B cell (primary cell): Measurements from ENCODE around the gene MROH9. TPM values are rescaled to one million over a fixed set of nuclear protein-coding genes. Genes with fewer than 3 reads are reported as not detected.

Experiments used
- ATAC-seq: fragments of 200-7000 bp; cut with Tn5 transposase; one replicate; pipeline ENCODE4 v1.10.0; 2021; ENCODE audit warnings: low read depth, mild to moderate bottlenecking, moderate number of reproducible peaks, moderate library complexity
- CTCF ChIA-PET: fragments of 350-600 bp; sonication (Branson Sonifier 250); formaldehyde crosslinking; loops from one replicate; lab custom pipeline; 2021; ENCODE audit warnings: antibody characterized with exemption, inconsistent platforms; lab: Charles Lee
- POLR2A ChIA-PET: fragments of 350-600 bp; sonication (Branson Sonifier 250); formaldehyde crosslinking; loops from one replicate; lab custom pipeline; 2021; ENCODE audit warnings: antibody characterized with exemption; lab: Charles Lee
- DNase-seq: peaks from one replicate; pipeline ENCODE4 v3.0.0; 2013
- H2AFZ ChIP-seq: 2 replicates; pipeline ENCODE4 v1.6.1; 2012; ENCODE audit warnings: mild to moderate bottlenecking, low read depth, low read length; ENCODE audit not compliant: insufficient read depth, poor library complexity, severe bottlenecking
- H3K27ac ChIP-seq, 2 donors: 1 replicate in 1 of 2; 2 replicates in 1 of 2; pipeline ENCODE4 v1.5.1; 2012 to 2013; ENCODE audit warnings: low read length in 2 of 2, mild to moderate bottlenecking in 2 of 2, moderate library complexity in 1 of 2
- H3K27me3 ChIP-seq, 4 experiments: fragments of 200-600 bp in 1 of 4; sonication (generic) in 1 of 4; replicated peaks in 1 of 4; 1 replicate in 2 of 4; 2 replicates in 2 of 4; pipeline versions ENCODE4 v1.6.1 to v1.7.0; 2013 to 2016; ENCODE audit warnings: low read length in 3 of 4, mild to moderate bottlenecking in 2 of 4, mixed read lengths in 1 of 4, moderate library complexity in 1 of 4; ENCODE audit not compliant: insufficient read depth in 4 of 4, control insufficient read depth in 3 of 4; ENCODE audit errors: control extremely low read depth in 1 of 4
- H3K36me3 ChIP-seq, 2 experiments: replicated peaks in 1 of 2; 1 replicate in 1 of 2; 2 replicates in 1 of 2; pipeline versions ENCODE4 v1.6.1 to v1.7.1; 2013; ENCODE audit warnings: low read length in 1 of 2; ENCODE audit not compliant: insufficient read depth in 2 of 2, control insufficient read depth in 1 of 2; ENCODE audit errors: control extremely low read depth in 1 of 2, extremely low read depth in 1 of 2
- H3K4me1 ChIP-seq, 2 donors: fragments of 200-600 bp in 1 of 2; sonication (generic) in 1 of 2; 1 replicate in 1 of 2; 2 replicates in 1 of 2; pipeline versions ENCODE4 v1.5.1 to v1.6.1; 2013 to 2017; ENCODE audit warnings: low read length in 2 of 2; ENCODE audit not compliant: control insufficient read depth in 2 of 2, insufficient read depth in 2 of 2
- H3K4me2 ChIP-seq: replicated peaks from 2 replicates; pipeline ENCODE3; 2012; ENCODE audit warnings: mild to moderate bottlenecking, low read depth, low read length; ENCODE audit not compliant: poor library complexity, severe bottlenecking
- H3K4me3 ChIP-seq, 5 experiments: fragments of 200-600 bp in 1 of 5; sonication (generic) in 1 of 5; 1 replicate in 3 of 5; 2 replicates in 2 of 5; pipeline versions ENCODE4 v1.5.1 to v1.7.0; 2011 to 2016; ENCODE audit warnings: low read length in 4 of 5, mild to moderate bottlenecking in 4 of 5, low read depth in 2 of 5, control low read depth in 1 of 5, moderate library complexity in 1 of 5; ENCODE audit not compliant: insufficient read depth in 1 of 5; ENCODE audit errors: control extremely low read depth in 1 of 5, extremely low read depth in 1 of 5
- H3K79me2 ChIP-seq: fragments of 200-600 bp; sonication (generic); one replicate; pipeline ENCODE4 v1.6.0; 2016; ENCODE audit warnings: low read length; ENCODE audit not compliant: control insufficient read depth, insufficient read depth
- H3K9ac ChIP-seq: fragments of 200-600 bp; sonication (generic); 2 replicates; pipeline ENCODE4 v1.6.1; 2017; ENCODE audit warnings: mild to moderate bottlenecking, low read length, moderate library complexity
- H3K9me3 ChIP-seq, 3 donors: one replicate each; pipeline versions ENCODE4 v1.6.1 to v1.7.1; 2013; ENCODE audit warnings: low read length in 2 of 3; ENCODE audit not compliant: control insufficient read depth in 2 of 3, insufficient read depth in 1 of 3; ENCODE audit errors: control extremely low read depth in 1 of 3
- H4K20me1 ChIP-seq: 2 replicates; pipeline ENCODE4 v1.6.0; 2012; ENCODE audit warnings: mild to moderate bottlenecking, low read length; ENCODE audit not compliant: insufficient read depth, control insufficient read depth, poor library complexity, severe bottlenecking
- H3K27ac Mint-ChIP-seq: one replicate; pipeline ENCODE4 v1.8.0; 2021; ENCODE audit warnings: mixed read lengths
- H3K27me3 Mint-ChIP-seq: one replicate; pipeline ENCODE4 v1.8.0; 2021; ENCODE audit warnings: mixed read lengths
- H3K4me1 Mint-ChIP-seq: one replicate; pipeline ENCODE4 v1.8.0; 2021; ENCODE audit warnings: mixed read lengths
- H3K4me3 Mint-ChIP-seq: one replicate; pipeline ENCODE4 v1.8.0; 2021; ENCODE audit warnings: mixed read lengths
- H3K9me3 Mint-ChIP-seq: one replicate; pipeline ENCODE4 v1.8.0; 2022; ENCODE audit warnings: mixed read lengths; ENCODE audit not compliant: insufficient read depth
- CTCF ChIP-seq: fragments of 200-600 bp; IDR thresholded peaks from one replicate; pipeline ENCODE4 v1.8.0; 2022; ENCODE audit warnings: antibody characterized with exemption, mild to moderate bottlenecking
- EZH2 ChIP-seq: IDR thresholded peaks from 2 replicates; pipeline ENCODE4 v1.6.1; 2012; ENCODE audit warnings: borderline replicate concordance, low read depth, mild to moderate bottlenecking, moderate library complexity, low read length; ENCODE audit not compliant: insufficient read depth, poor library complexity, severe bottlenecking
- WGBS: methylation state at CpG from one replicate; pipeline ENCODE4 v1.1.5; 2013; ENCODE audit warnings: missing lambda C conversion rate; ENCODE audit not compliant: insufficient coverage; 5-methylcytosine and 5-hydroxymethylcytosine counted together
- intact Hi-C: fragments of 100-400 bp; cut with micrococcal nuclease; formaldehyde crosslinking; loops from one replicate; pipeline ENCODE4 v1.10.0; 2022
- polyA plus RNA-seq: library from polyadenylated mRNA; depleted of rRNA; stranded (reverse); fragments of >200 nt; gene quantifications from 2 replicates; pipeline ENCODE4 v1.2.3, GENCODE V29; 2012
- total RNA-seq, 2 donors: library from RNA; stranded (reverse); fragments of 120-200 nt in 1 of 2; gene quantifications; 1 replicate in 1 of 2; 2 replicates in 1 of 2; pipeline versions ENCODE4 v1.2.3 to v1.2.4, GENCODE V29; 2013 to 2022

The MROH9 gene
- total and polyA plus RNA-seq, 2 donors (not counting 1 experiment from before 2014, with no cell fraction given): not detected

- Histone ChIP-seq H3K9ac (no peak overlapping the region), H3K4me1 (no peaks in the 10 kb centered on the region), H3K27me3 (no peaks in the 10 kb centered on the region), H3K4me3 (no peak overlapping the region), H3K36me3 (no peaks in the 10 kb centered on the region), H4K20me1 (no peaks in the 10 kb centered on the region), H3K27ac (no peak overlapping the region), H3K9me3 (peaks cover 0 to 5% (median 0%) of the 10 kb centered on the region in 3 donors), H3K79me2 (no peaks in the 10 kb centered on the region), H2AFZ (no peak overlapping the region), H3K4me2 (no peak overlapping the region)
- WGBS: no CpG with 5 or more reads among the region's 8 CpGs
- Mint-ChIP-seq H3K27me3 (no peaks in the 10 kb centered on the region), H3K9me3 (no peaks in the 10 kb centered on the region), H3K27ac (no peak overlapping the region), H3K4me3 (no peak overlapping the region), H3K4me1 (no peaks in the 10 kb centered on the region)
- ChIA-PET POLR2A (no interaction called here), CTCF (interaction anchor here (1.2 to 5.4 kb wide), 4 partner anchors 13 to 1000 kb away, joined by 3 to 40 read pairs (median 7); no protein-coding TSS in a partner anchor)
- TF ChIP-seq CTCF: no peak
- TF ChIP-seq EZH2: no peak
- no peak for ATAC-seq
- intact Hi-C loops: no loop called here
- no peak for DNase-seq
Measured at GRCh38 chr1:170927955-170928840, 7.1 kb upstream of the MROH9 start.

- H3K27ac Mint-ChIP-seq: no peak overlapping the region
- TF ChIP-seq CTCF (no peak), EZH2 (no peak)
- intact Hi-C loops: no loop called here
Measured at GRCh38 chr1:170929412-170929834, 5.9 kb upstream of the MROH9 start.

More at GRCh38 chr1:170929412-170929834, 5.9 kb upstream of the MROH9 start:
- H3K4me3 Mint-ChIP-seq: no peak overlapping the region
- DNase-seq (no peak), ATAC-seq (no peak)
- no peaks in the 10 kb centered on the region for H3K9me3 Mint-ChIP-seq
- Histone ChIP-seq H2AFZ (no peak overlapping the region), H3K79me2 (no peaks in the 10 kb centered on the region), H3K27ac (no peak overlapping the region), H3K9ac (no peak overlapping the region), H3K4me3 (no peak overlapping the region), H3K27me3 (no peaks in the 10 kb centered on the region), H3K9me3 (peaks cover 0 to 5% (median 0%) of the 10 kb centered on the region in 3 donors), H3K4me2 (no peak overlapping the region), H3K36me3 (no peaks in the 10 kb centered on the region), H3K4me1 (no peaks in the 10 kb centered on the region), H4K20me1 (no peaks in the 10 kb centered on the region)
- H3K4me1 Mint-ChIP-seq: no peaks in the 10 kb centered on the region
- CTCF ChIA-PET: interaction anchor here (0.7 to 5.4 kb wide), 6 partner anchors 8 to 1002 kb away, joined by 3 to 40 read pairs (median 5); no protein-coding TSS in a partner anchor
- WGBS: no CpG with 5 or more reads among the region's 4 CpGs
- H3K27me3 Mint-ChIP-seq: no peaks in the 10 kb centered on the region
- POLR2A ChIA-PET: no interaction called here
